ENCODE results near the gene MTMR12. TPM values are rescaled to one million over a fixed set of nuclear protein-coding genes. Genes with fewer than 3 reads are reported as not detected.

The MTMR12 gene
- total and polyA plus RNA-seq, 2 donors (not counting 3 experiments of a cell fraction or from before 2014, with no cell fraction given), result 18.2 to 38.6 TPM

DNA sequence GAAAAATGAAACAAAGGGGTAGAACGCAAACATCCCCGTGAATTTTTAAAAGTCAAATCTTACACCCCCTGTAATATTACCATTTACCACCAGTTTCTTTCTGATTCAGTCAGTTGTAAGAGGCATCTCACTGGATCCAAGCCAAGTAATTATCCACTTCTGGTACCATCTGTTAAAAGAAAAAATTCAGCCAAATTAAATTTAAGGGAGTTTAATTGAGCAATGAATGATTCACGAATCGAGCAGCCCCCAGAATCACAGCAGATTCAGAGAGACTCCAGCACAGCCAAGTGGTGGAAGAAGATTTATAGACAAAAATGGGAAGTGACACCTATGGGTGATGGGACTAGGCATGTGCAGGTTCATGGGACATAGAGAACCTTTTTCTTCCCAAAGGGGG lies 29.9 kb upstream of the MTMR12 start:
- Histone ChIP-seq H3K4me1 (ENCODE audit: control insufficient read depth, extremely low read depth, insufficient read depth, low read length) (no peaks in the 10 kb centered on the region), H3K27me3 (ENCODE audit: control insufficient read depth in 2 of 2, insufficient read depth in 2 of 2, low read length in 2 of 2) (no peaks in the 10 kb centered on the region), H3K4me3 (replicated peaks in 1 of 3; ENCODE audit: insufficient read depth in 1 of 3, low read depth in 1 of 3, low read length in 3 of 3) (no peak overlapping the region), H4K20me1 (replicated peaks; ENCODE audit: control insufficient read depth, extremely low read depth, insufficient read depth, low read length) (no peaks in the 10 kb centered on the region), H3K36me3 (ENCODE audit: control insufficient read depth in 2 of 2, extremely low read depth in 1 of 2, insufficient read depth in 2 of 2, low read length in 2 of 2) (no peaks in the 10 kb centered on the region), H2AFZ (ENCODE audit: low read depth, low read length) (no peak overlapping the region), H3K4me2 (ENCODE audit: insufficient read depth, low read length) (no peak overlapping the region), H3K9me1 (replicated peaks; ENCODE audit: control insufficient read depth, extremely low read depth, insufficient read depth, low read length) (no peaks in the 10 kb centered on the region), H3K27ac (ENCODE audit: insufficient read depth, low read depth, low read length) (no peak overlapping the region), H3K9ac (replicated peaks; ENCODE audit: extremely low read depth, insufficient read depth, low read length) (no peak overlapping the region), H3K9me3 (replicated peaks; ENCODE audit: control insufficient read depth, insufficient read depth, low read length) (peaks cover 3% of the 10 kb centered on the region), H3K79me2 (ENCODE audit: control insufficient read depth, insufficient read depth, low read length) (no peaks in the 10 kb centered on the region)
- no peak for DNase-seq (ENCODE audit: low read depth, low spot score)
- TF ChIP-seq GATA2 (IDR thresholded peaks at IDR 0.05; ENCODE audit: insufficient read depth, insufficient read length, low read depth, low read length), result no peak
- TF ChIP-seq EZH2 (IDR thresholded peaks at IDR 0.05; ENCODE audit: borderline replicate concordance, low read depth, low read length, severe bottlenecking), result no peak
- no peak for TF ChIP-seq POLR2AphosphoS5 (IDR thresholded peaks at IDR 0.05; ENCODE audit: insufficient read depth, low read depth, low read length)
- TF ChIP-seq CTCF (IDR thresholded peaks at IDR 0.05; ENCODE audit: extremely low read depth in 1 of 2, insufficient read depth in 1 of 2, low read depth in 1 of 2, low read length in 2 of 2), result no peak
- BruUV-seq (replicated peaks), result no TSS peak
- dilution Hi-C loops (cut with MboI; ENCODE audit: extremely low pct_ligation_motif_present, low sequenced_read_pairs) (no loop called here), intact Hi-C loops (cut with micrococcal nuclease) (no loop called here)
- FAIRE-seq, result no peak
- CTCF ChIA-PET, result no interaction called here
- POLR2A ChIA-PET, result no interaction called here

DNA sequence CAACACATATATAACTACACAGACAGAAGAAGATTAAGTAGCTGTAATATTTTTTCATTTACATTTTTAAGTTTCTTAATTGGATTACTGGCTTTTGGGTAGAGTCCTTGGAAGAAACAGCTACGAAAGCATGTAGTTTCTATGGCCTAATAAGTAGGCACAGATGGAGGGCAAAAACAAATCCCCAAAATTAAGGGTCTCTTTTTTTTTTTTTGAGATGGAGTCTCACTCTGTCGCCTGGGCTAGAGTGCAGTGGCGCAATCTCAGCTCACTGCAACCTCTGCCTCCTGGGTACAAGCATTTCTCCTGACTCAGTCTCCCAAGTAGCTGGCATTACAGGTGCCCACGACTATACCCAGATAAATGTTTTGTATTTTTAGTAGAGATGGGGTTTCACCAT lies 27.1 kb upstream of the MTMR12 start:
- Histone ChIP-seq H3K9me3 (replicated peaks; ENCODE audit: control insufficient read depth, insufficient read depth, low read length) (peaks cover 3% of the 10 kb centered on the region), H3K79me2 (ENCODE audit: control insufficient read depth, insufficient read depth, low read length) (no peaks in the 10 kb centered on the region), H3K4me2 (ENCODE audit: insufficient read depth, low read length) (no peak overlapping the region), H3K9ac (replicated peaks; ENCODE audit: extremely low read depth, insufficient read depth, low read length) (no peak overlapping the region), H4K20me1 (replicated peaks; ENCODE audit: control insufficient read depth, extremely low read depth, insufficient read depth, low read length) (no peaks in the 10 kb centered on the region), H3K27me3 (ENCODE audit: control insufficient read depth in 2 of 2, insufficient read depth in 2 of 2, low read length in 2 of 2) (no peaks in the 10 kb centered on the region), H3K4me3 (replicated peaks in 1 of 3; ENCODE audit: insufficient read depth in 1 of 3, low read depth in 1 of 3, low read length in 3 of 3) (no peak overlapping the region), H3K27ac (ENCODE audit: insufficient read depth, low read depth, low read length) (no peak overlapping the region), H3K4me1 (ENCODE audit: control insufficient read depth, extremely low read depth, insufficient read depth, low read length) (no peaks in the 10 kb centered on the region), H3K36me3 (ENCODE audit: control insufficient read depth in 2 of 2, extremely low read depth in 1 of 2, insufficient read depth in 2 of 2, low read length in 2 of 2) (no peaks in the 10 kb centered on the region), H2AFZ (ENCODE audit: low read depth, low read length) (no peak overlapping the region), H3K9me1 (replicated peaks; ENCODE audit: control insufficient read depth, extremely low read depth, insufficient read depth, low read length) (no peaks in the 10 kb centered on the region)
- no TSS peak for BruUV-seq (replicated peaks)
- intact Hi-C loops (cut with micrococcal nuclease) (no loop called here), dilution Hi-C loops (cut with MboI; ENCODE audit: extremely low pct_ligation_motif_present, low sequenced_read_pairs) (no loop called here)
- POLR2A ChIA-PET, result no interaction called here
- FAIRE-seq (no peak), DNase-seq (ENCODE audit: low read depth, low spot score) (no peak)
- CTCF ChIA-PET, result interaction anchor here (1.2 kb wide), 1 partner anchor 10 kb away, joined by 4 read pairs; no protein-coding TSS in a partner anchor
- TF ChIP-seq FOS (IDR thresholded peaks at IDR 0.05; ENCODE audit: borderline replicate concordance, insufficient read depth, low read length), result no peak
- TF ChIP-seq POLR2AphosphoS5 (IDR thresholded peaks at IDR 0.05; ENCODE audit: insufficient read depth, low read depth, low read length), result no peak
- TF ChIP-seq, protein P1, sequence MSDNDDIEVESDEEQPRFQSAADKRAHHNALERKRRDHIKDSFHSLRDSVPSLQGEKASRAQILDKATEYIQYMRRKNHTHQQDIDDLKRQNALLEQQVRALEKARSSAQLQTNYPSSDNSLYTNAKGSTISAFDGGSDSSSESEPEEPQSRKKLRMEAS (IDR thresholded peaks at IDR 0.05; ENCODE audit: insufficient read depth, insufficient read length), result no peak
- no peak for TF ChIP-seq EZH2 (IDR thresholded peaks at IDR 0.05; ENCODE audit: borderline replicate concordance, low read depth, low read length, severe bottlenecking)
- TF ChIP-seq MYC (IDR thresholded peaks at IDR 0.05; ENCODE audit: low read depth, low read length), result no peak
- TF ChIP-seq JUN (IDR thresholded peaks at IDR 0.05; ENCODE audit: borderline replicate concordance, insufficient read depth, insufficient read length, low read depth), result no peak
- no peak for TF ChIP-seq GATA2 (IDR thresholded peaks at IDR 0.05; ENCODE audit: insufficient read depth, insufficient read length, low read depth, low read length)
- no peak for TF ChIP-seq CTCF (IDR thresholded peaks at IDR 0.05; ENCODE audit: extremely low read depth in 1 of 2, insufficient read depth in 1 of 2, low read depth in 1 of 2, low read length in 2 of 2)
- no peak for TF ChIP-seq POLR2A (IDR thresholded peaks at IDR 0.05; ENCODE audit: low read depth, low read length)
